HG03520 (cell line): ENCODE measurements around the gene PLEKHG4B.
"Not testable (repeated sequence)": the region's sequence is repeated elsewhere in the genome, so short reads cannot be mapped to it uniquely, and the experiment has no call there.

ENCODE experiments used
- ATAC-seq: cut with Tn5 transposase; IDR thresholded peaks from one replicate; pipeline ENCODE4 v1.9.1; 2021; ENCODE audit warnings: mild to moderate bottlenecking, moderate library complexity; ENCODE audit not compliant: unreplicated experiment

The PLEKHG4B gene

GRCh38 chr5:186091-187041 lies 94.4 kb downstream of the PLEKHG4B start:
- no peak for ATAC-seq

DNA sequence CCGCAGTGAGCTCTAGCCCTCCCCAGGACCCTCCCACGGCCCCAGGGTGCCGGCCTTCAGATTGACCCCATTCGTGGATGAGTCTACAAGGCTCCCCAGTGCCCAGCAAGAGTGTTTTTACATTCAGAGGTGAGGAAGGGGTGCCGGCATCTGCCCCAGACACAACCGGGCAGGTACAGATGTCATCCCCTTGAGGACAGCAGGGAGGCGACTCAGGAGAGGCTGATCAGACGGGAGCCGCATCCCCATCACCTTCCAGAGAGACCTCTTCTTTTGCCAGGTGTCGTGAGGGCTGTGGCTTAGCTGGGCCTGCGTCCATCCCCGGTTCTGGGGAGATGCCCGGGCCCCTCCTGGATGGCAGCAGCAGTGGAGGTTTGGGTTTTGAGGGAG lies 95.1 kb downstream of the PLEKHG4B start:
- no peak for ATAC-seq

GRCh38 chr5:187617-188451 lies 95.9 kb downstream of the PLEKHG4B start:
- ATAC-seq: no peak

GRCh38 chr5:188488-189481 lies 96.8 kb downstream of the PLEKHG4B start:
- ATAC-seq: no peak

- ATAC-seq: no peak
These were observed 97.5 kb downstream of the PLEKHG4B start for GRCh38 chr5:189486-189885.

DNA sequence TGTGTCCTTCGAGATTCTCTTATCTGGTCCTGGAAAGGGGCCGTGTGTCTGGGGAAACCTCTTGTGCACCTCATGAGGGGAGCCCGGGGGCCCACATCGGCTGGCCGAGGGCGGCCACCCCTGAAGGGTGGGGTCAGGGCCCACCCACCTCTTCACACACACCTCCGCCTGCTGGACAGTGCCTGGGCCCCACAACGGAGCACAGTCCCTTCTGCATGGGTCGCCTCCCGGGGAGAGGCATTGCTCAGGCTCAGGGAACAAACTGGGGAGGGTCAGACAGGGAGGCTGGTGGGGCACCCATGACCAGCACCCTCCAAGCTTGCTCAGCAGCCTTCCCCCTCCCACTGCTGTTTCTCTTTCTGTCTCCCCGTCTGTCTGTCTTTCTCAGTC lies 98.0 kb downstream of the PLEKHG4B start:
- no peak for ATAC-seq

GRCh38 chr5:190366-191035 lies 98.5 kb downstream of the PLEKHG4B start:
- ATAC-seq: peak; percentile 39

- no peak for ATAC-seq
These were observed 99.3 kb downstream of the PLEKHG4B start, which contains the start of gene LRRC14B for GRCh38 chr5:191036-191948. TSS of gene LRRC14B (plus strand) at chr5:191495. CDS start at chr5:191539, 44 bp downstream.

DNA sequence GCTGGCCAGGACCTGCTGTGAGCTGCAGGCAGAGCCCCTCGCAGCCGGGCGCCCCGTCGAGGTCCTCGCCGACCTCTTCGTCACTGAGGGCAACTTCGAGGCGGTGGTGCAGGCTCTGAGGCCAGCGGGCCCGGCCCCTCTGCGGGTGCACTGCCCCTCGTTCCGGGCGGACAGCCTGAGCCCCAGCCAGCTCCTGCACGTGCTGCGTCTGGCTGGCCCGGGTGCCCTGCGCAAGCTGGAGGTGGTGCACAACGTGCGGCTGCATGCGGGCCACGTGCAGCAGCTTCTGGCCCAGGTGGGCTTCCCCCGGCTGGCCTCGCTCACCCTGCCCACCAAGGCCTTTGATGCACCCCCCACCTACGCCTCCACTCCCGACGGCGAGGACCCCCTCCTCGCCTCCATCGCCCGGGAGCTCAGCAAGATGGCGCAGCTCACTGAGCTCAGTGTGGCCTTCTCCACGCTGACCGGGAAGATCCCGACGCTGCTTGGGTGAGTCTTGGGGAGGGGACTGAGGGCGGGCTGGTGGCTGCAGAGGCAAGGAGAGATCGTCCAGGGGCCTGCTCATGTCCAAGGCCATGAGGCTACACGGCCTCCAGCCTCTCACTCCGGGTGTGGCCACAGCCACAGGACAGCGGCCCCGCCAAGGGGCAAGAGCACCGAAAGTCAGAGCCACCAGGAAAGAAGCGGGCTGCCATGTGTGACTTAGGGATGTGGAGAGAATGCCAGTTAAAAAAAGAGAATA lies 100.2 kb downstream of the PLEKHG4B start:
- no peak for ATAC-seq

GRCh38 chr5:192691-192969 lies 100.7 kb downstream of the PLEKHG4B start:
- ATAC-seq: no peak

DNA sequence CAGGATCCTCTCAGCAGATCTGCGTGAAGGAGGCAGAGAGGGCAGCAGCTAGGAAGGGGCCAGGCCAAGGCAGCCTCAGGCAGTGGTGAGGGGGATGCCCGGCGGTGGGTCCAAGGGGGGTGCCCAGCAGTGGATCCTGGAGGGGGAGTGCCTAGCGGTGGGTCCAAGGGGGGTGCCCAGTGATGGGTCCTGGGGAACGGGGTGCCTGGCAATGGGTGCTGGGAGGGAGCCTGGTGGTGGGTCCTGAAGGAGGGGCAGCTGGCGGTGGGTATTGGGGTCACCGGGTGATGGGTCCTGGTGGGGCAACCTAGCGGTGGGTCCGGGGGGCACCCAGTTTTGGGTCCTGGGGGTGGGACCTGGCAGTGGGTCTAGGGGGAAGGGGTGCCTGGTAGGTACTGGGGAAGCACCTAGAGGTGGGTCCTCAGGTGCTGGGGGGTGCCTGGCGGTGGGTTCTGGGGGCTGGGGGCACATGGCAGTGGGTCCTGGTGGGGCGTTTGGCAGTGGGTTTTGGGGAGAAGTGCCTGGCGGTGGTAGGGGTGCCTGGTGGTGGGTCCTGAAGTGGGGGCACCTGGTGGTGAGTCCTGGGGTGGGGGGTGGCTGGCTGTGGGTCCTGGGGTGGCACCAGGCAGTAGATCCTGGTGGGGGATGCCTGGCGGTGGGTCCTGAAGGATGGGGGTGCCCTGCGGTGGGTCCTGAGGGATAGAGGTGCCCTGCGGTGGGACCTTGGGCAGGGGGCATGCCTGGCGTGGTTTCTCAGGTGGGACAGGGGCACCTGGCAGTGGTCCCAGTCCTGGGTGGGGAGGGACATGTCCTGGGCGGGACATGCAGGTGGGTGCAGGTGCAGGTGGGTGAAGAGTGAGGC lies 101.2 kb downstream of the PLEKHG4B start:
- ATAC-seq: no peak

DNA sequence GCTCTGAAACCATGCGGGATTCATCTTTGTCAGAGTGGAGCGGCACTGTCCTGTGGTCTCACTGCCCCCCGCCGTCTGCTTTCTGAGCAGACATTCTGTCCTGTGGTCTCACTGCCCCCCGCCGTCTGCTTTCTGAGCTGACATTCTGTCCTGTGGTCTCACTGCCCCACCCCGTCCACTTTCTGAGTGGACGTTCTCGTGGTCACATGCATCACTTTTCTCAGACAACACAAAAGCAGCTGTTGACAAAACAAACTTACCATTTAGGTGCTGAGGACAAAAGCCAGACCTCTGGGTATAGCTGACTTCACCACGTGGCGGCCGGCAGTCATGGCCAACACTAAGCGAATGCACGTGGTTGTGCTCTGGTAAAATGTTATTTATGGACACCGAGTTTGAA lies 102.1 kb downstream of the PLEKHG4B start:
- no peak for ATAC-seq

GRCh38 chr5:194603-195209 lies 102.7 kb downstream of the PLEKHG4B start:
- no peak for ATAC-seq

DNA sequence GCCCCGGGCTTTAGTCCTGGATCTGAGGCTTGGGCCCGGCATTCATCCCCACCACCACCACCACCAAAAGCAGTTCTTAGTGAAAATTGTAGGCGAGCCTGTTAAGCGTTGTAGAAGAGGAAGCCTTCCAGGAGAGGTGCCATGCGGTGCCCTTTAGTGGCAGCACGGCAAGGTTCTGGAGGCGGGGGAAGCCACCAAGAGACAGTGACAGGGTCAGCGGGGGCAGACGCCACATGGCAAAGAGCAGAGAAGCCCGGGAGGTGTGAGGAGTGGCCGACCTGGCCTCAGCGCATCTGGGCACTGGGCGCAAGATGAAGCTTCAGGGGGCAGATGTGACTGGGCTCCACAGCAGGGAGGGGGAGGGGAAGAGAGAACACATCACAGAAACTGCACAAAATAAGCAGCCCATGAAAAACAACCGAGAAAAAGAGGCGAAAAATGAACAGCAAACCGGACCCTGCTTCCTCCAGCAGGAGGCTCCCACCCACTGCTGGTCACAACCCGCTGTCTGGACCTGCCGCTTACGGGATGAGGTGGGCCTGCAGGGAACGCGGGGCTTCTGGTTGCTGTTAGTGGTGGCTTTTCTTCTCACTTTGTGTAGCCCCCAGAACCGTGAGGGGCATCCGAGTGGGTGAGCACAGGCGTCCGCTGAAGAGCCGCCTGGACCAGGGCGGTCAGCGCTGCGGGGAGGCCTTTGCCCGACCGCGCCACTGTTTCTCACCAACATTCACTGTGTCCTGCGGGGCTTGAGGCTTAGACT lies 103.6 kb downstream of the PLEKHG4B start:
- ATAC-seq: no peak

GRCh38 chr5:196350-196749 lies 104.4 kb downstream of the PLEKHG4B start:
- ATAC-seq: no peak

DNA sequence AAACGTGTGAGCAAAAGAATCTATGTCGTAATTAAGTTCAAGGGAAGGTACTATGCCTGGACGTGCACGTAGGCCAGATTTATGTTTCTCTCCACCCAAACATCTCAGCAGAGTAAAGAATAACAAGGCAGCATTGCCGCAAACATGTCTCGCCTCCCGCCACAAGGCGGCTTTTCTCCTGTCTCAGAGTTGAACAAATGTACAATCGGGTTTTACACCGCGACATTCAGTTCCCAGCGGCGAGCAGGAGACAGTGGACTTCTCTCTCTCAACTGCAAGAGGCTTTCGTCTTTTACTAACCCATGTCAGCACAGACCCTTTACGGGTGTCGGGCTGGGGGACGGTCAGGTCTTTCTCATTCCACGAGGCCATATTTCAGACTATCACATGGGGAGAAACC lies 105.1 kb downstream of the PLEKHG4B start:
- ATAC-seq: not testable (repeated sequence)
